ENCODE data around the gene ATOSB.

Gene ATOSB

DNA sequence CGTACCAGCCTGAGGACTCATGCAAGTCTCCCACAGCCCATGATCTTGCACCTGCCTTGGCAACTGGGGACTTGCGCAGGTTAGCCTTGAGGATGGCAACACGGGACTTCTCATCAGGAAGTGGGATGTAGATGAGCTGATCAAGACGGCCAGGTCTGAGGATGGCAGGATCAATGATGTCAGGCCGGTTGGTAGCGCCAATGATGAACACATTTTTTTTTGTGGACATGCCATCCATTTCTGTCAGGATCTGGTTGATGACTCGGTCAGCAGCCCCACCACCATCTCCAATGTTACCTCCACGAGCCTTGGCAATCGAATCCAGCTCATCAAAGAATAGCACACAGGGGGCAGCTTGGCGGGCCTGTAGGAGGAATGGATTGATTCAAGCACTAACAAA, 56.2 kb downstream of the ATOSB start:
- no peak for DNase-seq (ENCODE audit: extremely low spot score)
- TF ChIP-seq L3MBTL2 (conservative IDR thresholded peaks at IDR 0.05) (no peak), SUZ12 (IDR thresholded peaks at IDR 0.05) (no peak), SP1 (IDR thresholded peaks at IDR 0.05) (no peak), ELF4 (IDR thresholded peaks at IDR 0.05) (no peak), NFRKB (IDR thresholded peaks at IDR 0.05) (no peak), LEF1 (IDR thresholded peaks at IDR 0.05; ENCODE audit: borderline replicate concordance) (no peak), FOXK2 (IDR thresholded peaks at IDR 0.05) (no peak), BHLHE40 (IDR thresholded peaks at IDR 0.05; ENCODE audit: borderline replicate concordance) (no peak), ZNF384 (IDR thresholded peaks at IDR 0.05) (no peak), FOXA1 (IDR thresholded peaks at IDR 0.05) (no peak), ARNT (IDR thresholded peaks at IDR 0.05) (no peak), FOXM1 (IDR thresholded peaks at IDR 0.05; ENCODE audit: borderline replicate concordance) (no peak), TARDBP (IDR thresholded peaks at IDR 0.05) (no peak), HDGF (IDR thresholded peaks at IDR 0.05; ENCODE audit: borderline replicate concordance) (no peak), CTBP1 (IDR thresholded peaks at IDR 0.05; ENCODE audit: borderline replicate concordance) (no peak)
- TF ChIP-seq, protein P1, sequence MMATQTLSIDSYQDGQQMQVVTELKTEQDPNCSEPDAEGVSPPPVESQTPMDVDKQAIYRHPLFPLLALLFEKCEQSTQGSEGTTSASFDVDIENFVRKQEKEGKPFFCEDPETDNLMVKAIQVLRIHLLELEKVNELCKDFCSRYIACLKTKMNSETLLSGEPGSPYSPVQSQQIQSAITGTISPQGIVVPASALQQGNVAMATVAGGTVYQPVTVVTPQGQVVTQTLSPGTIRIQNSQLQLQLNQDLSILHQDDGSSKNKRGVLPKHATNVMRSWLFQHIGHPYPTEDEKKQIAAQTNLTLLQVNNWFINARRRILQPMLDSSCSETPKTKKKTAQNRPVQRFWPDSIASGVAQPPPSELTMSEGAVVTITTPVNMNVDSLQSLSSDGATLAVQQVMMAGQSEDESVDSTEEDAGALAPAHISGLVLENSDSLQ (IDR thresholded peaks at IDR 0.05), result no peak
- ChIA-PET POLR2A (no interaction called here), CTCF (no interaction called here)

GRCh38 chr9:35057271-35057620, 58.4 kb downstream of the ATOSB start:
- DNase-seq (ENCODE audit: extremely low spot score), result no peak
- TF ChIP-seq NFRKB (IDR thresholded peaks at IDR 0.05), result no peak
- no peak for TF ChIP-seq ELF4 (IDR thresholded peaks at IDR 0.05)
- TF ChIP-seq FOXM1 (IDR thresholded peaks at IDR 0.05; ENCODE audit: borderline replicate concordance), result no peak
- no peak for TF ChIP-seq BHLHE40 (IDR thresholded peaks at IDR 0.05; ENCODE audit: borderline replicate concordance)
- no peak for TF ChIP-seq SUZ12 (IDR thresholded peaks at IDR 0.05)
- no peak for TF ChIP-seq FOXK2 (IDR thresholded peaks at IDR 0.05)
- TF ChIP-seq L3MBTL2 (conservative IDR thresholded peaks at IDR 0.05), result no peak
- no peak for TF ChIP-seq TARDBP (IDR thresholded peaks at IDR 0.05)
- TF ChIP-seq, protein P1 (IDR thresholded peaks at IDR 0.05), result no peak
- TF ChIP-seq ZNF384 (IDR thresholded peaks at IDR 0.05), result no peak
- no peak for TF ChIP-seq FOXA1 (IDR thresholded peaks at IDR 0.05)
- no peak for TF ChIP-seq CTBP1 (IDR thresholded peaks at IDR 0.05; ENCODE audit: borderline replicate concordance)
- no peak for TF ChIP-seq ARNT (IDR thresholded peaks at IDR 0.05)
- TF ChIP-seq SP1 (IDR thresholded peaks at IDR 0.05), result no peak
- TF ChIP-seq LEF1 (IDR thresholded peaks at IDR 0.05; ENCODE audit: borderline replicate concordance), result no peak
- ChIA-PET CTCF (no interaction called here), POLR2A (interaction anchor here (1.6 kb wide), 1 partner anchor 15 kb away, joined by 6 read pairs; the partner anchor contains the start of gene VCP)

DNA sequence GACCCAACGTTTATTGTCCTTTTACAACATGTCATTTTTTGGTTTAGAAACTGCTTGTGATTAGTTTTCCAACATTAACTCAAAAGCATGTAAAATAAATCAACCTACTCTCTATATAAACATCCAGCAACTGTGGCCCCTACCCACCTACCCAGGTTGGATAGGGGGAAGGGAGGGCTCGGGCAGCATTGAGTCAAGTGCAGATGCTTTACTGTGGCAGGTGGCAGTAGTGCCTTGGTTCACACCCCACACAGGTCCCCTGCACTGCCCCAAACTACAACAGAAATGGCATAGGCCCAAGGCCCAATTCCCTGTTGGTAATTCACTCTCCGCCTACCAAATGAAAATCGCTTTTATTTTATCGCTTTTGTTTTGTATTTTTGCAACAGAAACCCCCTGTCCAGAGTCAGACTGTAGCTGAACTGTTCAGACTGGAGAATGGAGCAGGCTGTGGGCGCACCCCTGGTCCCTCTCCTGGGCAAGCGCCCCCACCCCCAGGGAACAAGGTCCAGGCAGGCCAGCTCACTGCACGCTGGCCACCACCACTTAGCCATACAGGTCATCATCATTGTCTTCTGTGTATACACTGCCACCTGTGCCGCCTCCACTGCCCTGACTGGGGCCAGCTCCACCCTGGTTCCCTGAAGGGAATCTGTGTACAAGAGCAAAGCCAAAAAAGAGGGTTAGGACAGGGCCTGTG, 58.9 kb downstream of the ATOSB start:
- TF ChIP-seq SUZ12 (IDR thresholded peaks at IDR 0.05), result no peak
- no peak for TF ChIP-seq FOXA1 (IDR thresholded peaks at IDR 0.05)
- no peak for TF ChIP-seq FOXK2 (IDR thresholded peaks at IDR 0.05)
- CTCF ChIA-PET, result no interaction called here
- POLR2A ChIA-PET, result interaction anchor here (1.6 kb wide), 1 partner anchor 15 kb away, joined by 6 read pairs; the partner anchor contains the start of gene VCP
- no peak for DNase-seq (ENCODE audit: extremely low spot score)

DNA sequence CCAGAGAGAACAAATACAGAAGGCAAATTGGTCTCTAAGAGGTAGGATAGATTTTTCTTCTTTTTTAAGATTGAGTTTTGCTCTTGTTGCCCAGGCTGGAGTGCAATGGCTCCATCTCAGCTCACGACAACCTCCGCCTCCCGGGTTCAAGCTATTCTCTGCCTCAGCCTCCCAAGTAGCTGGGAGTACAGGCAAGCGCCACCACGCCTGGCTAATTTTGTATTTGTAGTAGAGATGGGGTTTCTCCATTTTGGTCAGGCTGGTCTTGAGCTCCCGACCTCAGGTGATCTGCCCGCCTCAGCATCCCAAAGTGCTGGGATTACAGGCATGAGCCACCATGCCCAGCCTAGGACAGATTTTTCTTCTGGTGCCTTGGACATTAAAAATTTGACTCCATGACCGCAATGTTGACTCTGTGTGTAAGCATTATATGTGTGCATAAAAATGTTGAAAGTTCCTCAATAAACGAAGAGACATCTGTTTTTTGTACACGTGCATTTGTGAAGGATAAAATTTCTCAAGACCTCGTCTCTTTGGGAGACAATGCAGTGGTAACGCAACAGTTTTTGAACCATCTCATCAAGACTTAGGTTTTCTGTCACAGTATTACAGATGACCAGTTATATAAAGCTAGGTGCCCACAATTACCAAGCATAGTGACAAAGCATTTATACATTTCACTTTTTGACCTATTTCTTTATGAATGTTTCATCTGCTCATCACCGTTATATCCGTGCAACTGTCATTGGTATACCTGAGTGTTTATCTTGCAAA, 60.6 kb downstream of the ATOSB start:
- DNase-seq (ENCODE audit: extremely low spot score), result no peak
- ChIA-PET POLR2A (no interaction called here), CTCF (no interaction called here)
- no peak for TF ChIP-seq ARNT (IDR thresholded peaks at IDR 0.05)
- TF ChIP-seq, protein P1 (IDR thresholded peaks at IDR 0.05), result no peak
- no peak for TF ChIP-seq LEF1 (IDR thresholded peaks at IDR 0.05; ENCODE audit: borderline replicate concordance)
- TF ChIP-seq L3MBTL2 (conservative IDR thresholded peaks at IDR 0.05), result no peak
- no peak for TF ChIP-seq ZNF384 (IDR thresholded peaks at IDR 0.05)
- TF ChIP-seq FOXM1 (IDR thresholded peaks at IDR 0.05; ENCODE audit: borderline replicate concordance), result no peak
- no peak for TF ChIP-seq TARDBP (IDR thresholded peaks at IDR 0.05)

- POLR2A ChIA-PET, result no interaction called here
- CTCF ChIA-PET, result no interaction called here
- TF ChIP-seq FOXK2 (IDR thresholded peaks at IDR 0.05) (no peak), FOXA1 (IDR thresholded peaks at IDR 0.05) (no peak), ELF4 (IDR thresholded peaks at IDR 0.05) (no peak), ARNT (IDR thresholded peaks at IDR 0.05) (no peak), TARDBP (IDR thresholded peaks at IDR 0.05) (no peak), L3MBTL2 (conservative IDR thresholded peaks at IDR 0.05) (no peak), FOXM1 (IDR thresholded peaks at IDR 0.05; ENCODE audit: borderline replicate concordance) (no peak)
- DNase-seq (ENCODE audit: extremely low spot score), result no peak
These were observed 61.4 kb downstream of the ATOSB start for GRCh38 chr9:35054185-35054835.
